Left cardiac atrium (tissue), 2 donors: ENCODE measurements around the gene FBRS. TPM values are rescaled to one million over a fixed set of nuclear protein-coding genes. Genes with fewer than 3 reads are reported as not detected.

Experiments
- total RNA-seq, 2 donors: library from RNA; stranded (reverse); fragmentation: NEBNext Ultra II Directional; extraction: Animal tissue kit (Norgen Biotek cat#: 25700); gene quantifications; one replicate each; pipeline ENCODE4 v1.2.1, GENCODE V29; 2021
- donor health status: DM: no; HTN: yes; CAD: no; lungs with severe emphysema.
- donor health status: DM: yes; HTN: yes; CAD: no.

Gene FBRS
- total RNA-seq, 2 donors from 2014 or later = 29.5 to 37.2 TPM

Other genes with a start within 250 kb of the FBRS start
- gene DCTPP1, start 228.4 kb upstream of the FBRS start, total RNA-seq = 10 to 100 TPM; 35.1 to 35.5 TPM
- gene SEPHS2, start 212.6 kb upstream of the FBRS start, total RNA-seq = 10 to 100 TPM; 32.8 to 44.7 TPM
- gene ITGAL, start 185.7 kb upstream of the FBRS start, total RNA-seq = 1 to 10 TPM; 3.3 to 3.9 TPM
- gene ZNF768, start 131.9 kb upstream of the FBRS start, total RNA-seq = 10 to 100 TPM; 46.4 to 55.5 TPM
- gene ZNF747, start 123.6 kb upstream of the FBRS start, total RNA-seq = 1 to 10 TPM; 8.0 to 8.2 TPM
- gene ZNF764, start 100.1 kb upstream of the FBRS start, total RNA-seq = 1 to 10 TPM; 5.7 to 8.7 TPM
- gene ZNF688, start 86.7 kb upstream of the FBRS start, total RNA-seq = 10 to 100 TPM in 1 of 2 donors, 1 to 10 TPM in 1; 7.9 to 12.5 TPM
- 1 to 10 TPM; 8.2 to 9.8 TPM for gene ZNF785, start 72.7 kb upstream of the FBRS start, total RNA-seq
- gene ZNF689, start 48.0 kb upstream of the FBRS start, total RNA-seq = 1 to 10 TPM; 5.2 to 6.6 TPM
- gene PRR14, start 7.5 kb upstream of the FBRS start, total RNA-seq = 10 to 100 TPM; 23.7 to 24.0 TPM
- gene SRCAP, start 40.7 kb downstream of the FBRS start, total RNA-seq = 10 to 100 TPM; 42.3 to 45.9 TPM
- 10 to 100 TPM; 17.8 to 18.6 TPM for gene PHKG2, start 90.0 kb downstream of the FBRS start, total RNA-seq
- 1 to 10 TPM in 1 of 2 donors, under 1 TPM in 1; 0.52 to 1.1 TPM for gene CFAP119, start 103.6 kb downstream of the FBRS start, total RNA-seq
- gene RNF40, start 103.9 kb downstream of the FBRS start, total RNA-seq = 10 to 100 TPM; 41.2 to 72.1 TPM
- 10 to 100 TPM; 16.6 to 28.3 TPM for gene ZNF629, start 128.8 kb downstream of the FBRS start, total RNA-seq
- gene BCL7C, start 235.6 kb downstream of the FBRS start, total RNA-seq = 10 to 100 TPM; 20.9 to 27.9 TPM
- 1 to 10 TPM; 6.8 to 7.3 TPM for gene CTF1, start 238.2 kb downstream of the FBRS start, total RNA-seq